Hindlimb muscle (tissue), 1 donor: ENCODE data around the gene CYTH3. TPM values are rescaled to one million over a fixed set of nuclear protein-coding genes. Genes with fewer than 3 reads are reported as not detected.
"Not testable (repeated sequence)": the region's sequence is repeated elsewhere in the genome, so short reads cannot be mapped to it uniquely, and the experiment has no call there.

ENCODE experiments used
- DNase-seq: peaks from one replicate; pipeline ENCODE4 v3.0.0-alpha.2; 2013
- polyA plus RNA-seq: library from polyadenylated mRNA; unstranded; fragments of 120-200 nt; gene quantifications from one replicate; pipeline ENCODE4 v1.2.1, GENCODE V29; 2013; ENCODE audit not compliant: insufficient read length

CYTH3 gene
- polyA plus RNA-seq, result 43.3 TPM

GRCh38 chr7:6272481-6273323 is at the start of gene CYTH3:
CYTH3 (minus strand) TSS chr7:6272624; CDS start chr7:6272507, 117 bp downstream.
- peak; percentile 94 for DNase-seq

GRCh38 chr7:6320791-6321190 is 48.4 kb upstream of the CYTH3 start:
- DNase-seq, result no peak

- DNase-seq, result peak; percentile 88
Measured at GRCh38 chr7:6317797-6318438, 45.5 kb upstream of the CYTH3 start.

- DNase-seq, result peak; percentile 15
Measured at GRCh38 chr7:6316226-6316625, 43.8 kb upstream of the CYTH3 start.

- DNase-seq, result no peak
Measured at GRCh38 chr7:6315746-6316145, 43.3 kb upstream of the CYTH3 start.

- no peak for DNase-seq
Measured at GRCh38 chr7:6310271-6310993, 38.0 kb upstream of the CYTH3 start.

- DNase-seq, result no peak
Measured at GRCh38 chr7:6307762-6308161, 35.3 kb upstream of the CYTH3 start.

GRCh38 chr7:6306471-6306870 is 34.0 kb upstream of the CYTH3 start:
- no peak for DNase-seq

- DNase-seq, result no peak
Measured at GRCh38 chr7:6305330-6305729, 32.9 kb upstream of the CYTH3 start.

- not testable (repeated sequence) for DNase-seq
Measured at GRCh38 chr7:6301446-6301845, 29.0 kb upstream of the CYTH3 start.

- DNase-seq, result no peak
Measured at GRCh38 chr7:6299774-6300173, 27.4 kb upstream of the CYTH3 start.

- DNase-seq, result no peak
Measured at GRCh38 chr7:6294839-6295238, 22.4 kb upstream of the CYTH3 start.

- no peak for DNase-seq
Measured at GRCh38 chr7:6293202-6293601, 20.8 kb upstream of the CYTH3 start.

GRCh38 chr7:6291941-6292340 is 19.5 kb upstream of the CYTH3 start:
- not testable (repeated sequence) for DNase-seq

GRCh38 chr7:6291531-6291930 is 19.1 kb upstream of the CYTH3 start:
- no peak for DNase-seq

GRCh38 chr7:6290319-6290741 is 17.9 kb upstream of the CYTH3 start:
- no peak for DNase-seq

GRCh38 chr7:6288270-6288860 is 15.9 kb upstream of the CYTH3 start:
- no peak for DNase-seq

GRCh38 chr7:6286486-6286885 is 14.1 kb upstream of the CYTH3 start:
- no peak for DNase-seq

- no peak for DNase-seq
Measured at GRCh38 chr7:6284461-6285360, 12.3 kb upstream of the CYTH3 start.

- no peak for DNase-seq
Measured at GRCh38 chr7:6284055-6284400, 11.6 kb upstream of the CYTH3 start.

GRCh38 chr7:6283391-6284054 is 11.1 kb upstream of the CYTH3 start:
- not testable (repeated sequence) for DNase-seq
